Measurements from ENCODE around the gene ARL2BP.
"Not testable (repeated sequence)": the region's sequence is repeated elsewhere in the genome, so short reads cannot be mapped to it uniquely, and the experiment has no call there.

Gene ARL2BP

DNA sequence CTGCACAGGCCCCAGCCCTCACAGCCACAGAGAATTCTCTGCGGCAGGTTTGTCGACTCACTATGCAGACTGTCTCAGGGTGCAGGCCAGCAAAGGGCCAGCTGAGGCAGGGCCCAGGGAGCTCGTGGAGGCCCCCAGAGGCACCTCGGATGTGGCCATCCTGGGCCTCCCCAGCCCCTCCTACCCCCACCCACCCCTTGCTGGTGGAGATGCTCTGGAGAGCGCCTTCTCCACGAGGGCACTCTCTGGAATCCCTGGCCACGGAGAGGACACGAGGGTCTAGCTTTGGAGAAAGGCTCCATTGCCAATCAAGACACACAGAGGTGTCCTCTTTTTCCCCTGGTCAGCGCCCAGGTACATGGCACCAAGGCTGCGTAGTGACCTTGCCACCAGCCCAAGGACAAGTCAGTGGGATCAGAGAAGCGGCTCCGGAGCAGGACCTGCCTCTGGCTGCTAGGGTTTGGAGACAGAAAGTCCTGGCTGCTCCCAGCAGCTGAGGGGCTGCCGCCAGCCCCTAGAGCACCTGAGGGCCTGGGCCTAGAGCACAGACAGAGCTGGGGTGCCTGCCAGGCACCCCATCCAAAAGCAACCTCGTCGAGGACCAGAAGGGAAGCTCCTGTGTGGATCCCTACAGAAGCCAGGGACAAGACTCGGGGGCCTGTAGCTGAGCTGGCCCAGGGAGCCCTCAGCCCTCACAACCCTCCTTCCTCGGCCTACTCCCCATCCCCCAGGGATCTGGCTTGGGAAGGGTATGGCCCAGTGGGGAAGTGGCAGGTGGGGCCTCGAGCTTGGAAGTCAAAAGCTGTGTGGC lies 18.7 kb downstream of the ARL2BP start:
- no peak for DNase-seq (ENCODE audit: low spot score)

DNA sequence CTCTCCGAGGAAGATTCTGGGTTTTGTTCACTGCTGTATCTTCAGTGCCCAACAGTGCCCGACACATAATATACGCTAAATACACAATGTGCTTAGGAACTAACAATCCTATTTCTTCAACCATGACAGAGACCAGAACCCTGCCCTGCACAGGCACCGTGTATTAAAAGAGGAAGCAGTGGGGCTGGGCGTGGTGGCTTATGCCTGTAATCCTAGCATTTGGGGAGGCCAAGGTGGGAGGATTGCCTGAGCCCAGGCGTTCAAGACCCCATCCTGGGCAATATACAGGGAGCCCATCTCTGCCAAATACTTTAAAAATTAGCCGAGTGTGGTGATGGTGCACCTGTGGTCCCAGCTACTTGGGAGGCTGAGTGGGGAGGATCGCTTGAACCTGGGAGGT lies 19.3 kb downstream of the ARL2BP start:
- no peak for DNase-seq (ENCODE audit: low spot score)

DNA sequence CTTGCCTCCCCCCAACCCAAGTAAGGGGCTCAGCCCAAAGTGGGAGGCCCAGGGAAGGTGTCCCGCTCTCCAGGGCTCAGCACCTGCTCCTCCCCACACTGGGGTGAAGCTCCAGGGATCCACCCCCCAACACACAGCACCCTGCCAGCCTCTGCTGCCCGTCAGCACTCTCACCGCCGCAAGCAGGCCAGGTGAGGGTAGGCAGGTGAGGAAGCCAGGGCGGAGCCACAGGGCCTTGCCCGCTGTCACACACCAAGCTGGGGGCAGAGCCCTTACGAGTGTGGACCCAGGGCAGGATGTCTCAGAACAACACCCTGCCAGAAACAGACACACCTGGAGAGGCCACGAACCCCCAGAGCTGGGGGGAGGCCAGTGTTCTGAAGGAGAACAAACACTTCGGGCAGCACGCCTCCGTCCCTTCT lies 19.9 kb downstream of the ARL2BP start:
- DNase-seq (ENCODE audit: low spot score) = no peak

DNA sequence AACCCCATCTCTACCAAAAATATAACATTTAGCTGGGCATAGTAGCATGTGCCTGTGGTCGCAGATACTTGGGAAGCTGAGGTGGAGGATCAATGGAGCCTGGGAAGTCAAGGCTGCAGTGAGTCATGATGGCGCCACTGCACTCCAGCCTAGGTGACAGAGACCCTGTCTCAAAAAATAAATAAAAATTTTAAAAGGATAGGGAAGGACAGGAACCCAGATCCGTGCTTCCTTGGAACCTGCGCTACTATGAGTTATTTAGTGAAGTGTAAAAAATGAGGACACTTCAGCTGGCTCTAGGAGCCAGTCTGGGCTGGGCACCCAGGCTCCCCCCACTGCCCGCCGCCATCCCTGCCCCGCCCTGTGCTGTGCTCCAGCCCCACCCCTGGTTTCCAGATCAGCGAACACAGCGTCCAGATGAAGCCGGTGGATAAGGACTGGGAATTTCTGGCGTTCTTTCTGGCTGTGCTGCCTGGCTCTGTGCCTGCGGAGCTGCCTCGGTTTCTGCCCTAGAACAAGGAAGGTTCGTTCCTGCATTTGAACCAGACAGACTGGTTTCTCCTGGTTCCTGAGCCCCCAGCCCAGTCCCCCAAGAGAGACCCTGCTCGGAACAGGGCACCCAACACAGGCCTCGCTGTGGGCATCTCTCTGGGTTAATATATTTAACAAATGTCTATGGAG lies 20.9 kb downstream of the ARL2BP start:
- DNase-seq (ENCODE audit: low spot score) = no peak

DNA sequence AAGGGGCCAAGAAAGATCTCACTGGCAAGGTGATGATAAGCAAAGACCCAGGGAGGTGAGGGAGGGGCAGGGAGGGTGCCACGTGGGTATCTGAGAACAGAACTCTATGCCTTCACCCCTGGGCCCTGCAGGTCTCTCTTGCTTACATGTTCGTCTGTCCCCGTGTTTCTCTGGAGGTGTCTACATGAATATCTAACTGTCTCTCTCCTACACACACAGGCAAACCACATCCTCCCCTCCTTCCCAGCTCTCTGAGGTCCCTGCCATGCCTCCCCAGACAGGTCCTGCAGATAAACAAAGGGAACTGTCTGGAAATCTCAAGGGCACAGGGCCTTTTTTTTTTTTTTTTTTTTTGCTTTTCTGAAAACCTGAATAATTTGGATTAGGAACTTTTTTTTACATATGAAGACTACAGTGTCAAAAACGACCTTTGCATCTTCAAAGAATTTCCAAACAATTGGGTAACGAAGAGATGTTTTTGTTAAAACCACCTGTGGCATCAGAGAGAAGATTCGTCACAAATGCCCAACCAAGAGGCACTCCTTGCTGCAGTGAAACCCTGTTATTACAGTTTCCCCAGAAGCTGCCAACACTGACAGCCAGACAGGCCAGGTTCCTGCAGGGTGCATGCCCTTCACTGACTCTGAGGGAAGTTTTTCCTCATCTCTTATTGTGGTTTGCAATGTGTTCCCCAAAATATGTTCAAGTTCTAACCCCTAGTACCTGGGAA lies 21.6 kb downstream of the ARL2BP start:
- DNase-seq (ENCODE audit: low spot score) = peak; percentile 33

DNA sequence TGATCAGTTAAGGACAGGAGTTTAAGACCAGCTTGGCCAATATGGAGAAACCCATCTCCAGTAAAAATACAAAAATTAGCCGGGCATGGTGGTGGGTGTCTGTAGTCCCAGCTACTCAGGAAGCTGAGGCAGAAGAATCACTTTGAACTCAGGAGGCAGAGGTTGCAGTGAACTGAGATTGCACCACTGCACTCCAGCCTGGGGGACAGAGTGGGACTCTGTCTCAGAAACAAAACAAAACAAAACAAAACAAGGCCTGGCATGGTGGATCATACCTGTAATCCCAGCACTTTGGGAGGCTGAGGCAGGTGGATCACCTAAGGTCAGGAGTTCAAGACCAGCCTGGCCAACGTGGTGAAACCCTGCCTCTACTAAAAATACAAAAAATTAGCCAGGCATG lies 22.3 kb downstream of the ARL2BP start:
- not testable (repeated sequence) for DNase-seq (ENCODE audit: low spot score)

DNA sequence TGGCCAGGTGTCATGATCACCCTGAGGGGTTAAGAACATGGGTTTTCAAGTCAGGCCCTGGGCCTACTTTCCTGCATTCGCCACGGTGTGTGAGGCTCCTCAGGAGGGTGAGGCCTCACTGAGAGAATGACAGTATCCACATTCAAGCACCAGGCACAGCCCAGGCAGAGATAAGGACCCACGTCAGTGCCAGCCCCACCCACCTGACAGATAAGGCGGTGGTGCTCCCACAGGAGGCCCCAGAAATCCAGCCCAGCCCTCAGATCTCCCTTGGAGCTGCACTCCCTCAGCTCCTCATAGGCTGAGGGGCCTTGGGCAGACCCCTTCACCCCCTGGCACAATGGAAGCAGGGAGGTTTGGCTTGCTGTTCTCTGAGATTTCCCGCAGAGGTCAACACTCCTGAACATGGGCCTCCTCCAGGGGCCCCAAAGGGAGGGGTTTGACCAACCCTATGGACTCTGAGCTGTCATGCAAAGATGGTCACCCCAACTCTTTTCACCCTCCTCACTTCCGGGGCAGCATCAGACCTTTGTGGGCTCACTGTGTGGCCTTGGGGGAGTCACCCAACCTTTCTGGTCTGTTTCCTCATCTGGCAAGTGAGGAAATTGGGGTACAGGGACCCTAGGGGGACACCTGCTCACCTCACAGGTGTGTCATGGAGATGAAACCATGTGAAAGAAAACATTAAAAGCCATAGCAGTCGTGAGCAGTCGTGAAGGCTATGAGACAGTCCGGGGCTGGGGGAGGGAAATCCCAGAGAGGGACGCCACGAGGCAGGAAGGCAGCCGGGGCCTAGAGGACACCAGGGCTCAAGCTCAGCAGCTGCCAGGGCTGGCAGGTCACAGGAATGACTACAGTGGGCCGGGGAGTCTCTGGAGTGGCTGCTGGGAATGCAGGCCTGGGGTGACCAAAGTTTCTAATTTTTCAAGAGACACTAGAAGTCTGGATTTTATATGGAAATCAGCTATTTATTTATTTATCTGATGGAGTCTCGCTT lies 24.0 kb downstream of the ARL2BP start:
- no peak for DNase-seq (ENCODE audit: low spot score)

DNA sequence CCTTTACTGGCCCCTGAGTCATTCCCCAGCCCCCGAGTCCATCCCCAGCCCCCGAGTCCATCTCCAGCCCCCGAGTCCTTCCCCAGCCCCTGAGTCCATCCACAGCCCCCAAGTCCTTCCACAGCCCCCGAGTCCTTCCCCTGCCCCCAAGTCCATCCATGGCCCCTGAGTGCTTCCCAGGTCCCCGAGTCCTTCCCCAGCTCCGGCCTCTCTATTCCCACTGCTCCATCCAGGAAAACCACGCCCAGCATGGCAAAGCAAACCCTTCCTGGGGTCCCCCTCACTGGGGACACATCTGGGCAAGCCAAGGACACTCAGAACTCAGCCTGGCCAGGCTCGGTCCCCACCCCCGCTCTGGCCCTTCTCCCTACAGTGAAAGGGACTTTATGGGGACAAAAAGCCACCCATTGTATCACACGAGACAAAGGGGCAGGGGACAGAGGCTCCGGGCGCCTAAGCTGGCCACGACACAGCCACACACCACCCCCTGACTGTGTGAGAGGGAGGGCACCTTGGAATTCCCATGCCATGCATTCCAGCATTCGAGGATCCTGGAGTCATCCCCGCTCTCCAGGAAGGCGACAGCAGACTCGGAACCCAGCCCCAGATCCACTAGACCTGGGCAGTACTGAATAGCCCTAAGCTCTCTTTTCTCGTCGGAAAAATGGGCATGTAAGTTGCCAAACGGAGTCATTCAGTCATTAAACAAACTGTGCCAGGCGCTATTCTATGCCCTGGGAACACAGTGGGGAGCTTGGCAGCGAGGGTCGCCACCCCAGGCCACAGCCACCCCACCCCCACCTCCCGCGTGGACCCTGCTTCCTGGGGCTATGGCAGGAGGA lies 25.4 kb downstream of the ARL2BP start:
- DNase-seq (ENCODE audit: low spot score) = no peak

DNA sequence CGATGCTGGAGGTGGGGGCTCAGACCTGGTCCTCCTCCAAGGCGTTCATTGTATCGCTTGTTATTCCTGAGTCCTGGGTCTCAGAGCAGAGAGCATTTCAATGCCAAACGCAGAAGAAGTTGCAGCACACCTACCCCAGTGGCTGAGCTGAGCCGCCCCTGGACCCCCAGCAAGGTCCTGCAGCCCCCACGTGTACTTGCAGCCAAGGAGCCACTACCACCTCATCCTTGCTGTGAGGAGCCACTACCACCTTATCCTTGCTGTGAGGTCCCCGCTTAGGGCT lies 25.9 kb downstream of the ARL2BP start:
- no peak for DNase-seq (ENCODE audit: low spot score)

DNA sequence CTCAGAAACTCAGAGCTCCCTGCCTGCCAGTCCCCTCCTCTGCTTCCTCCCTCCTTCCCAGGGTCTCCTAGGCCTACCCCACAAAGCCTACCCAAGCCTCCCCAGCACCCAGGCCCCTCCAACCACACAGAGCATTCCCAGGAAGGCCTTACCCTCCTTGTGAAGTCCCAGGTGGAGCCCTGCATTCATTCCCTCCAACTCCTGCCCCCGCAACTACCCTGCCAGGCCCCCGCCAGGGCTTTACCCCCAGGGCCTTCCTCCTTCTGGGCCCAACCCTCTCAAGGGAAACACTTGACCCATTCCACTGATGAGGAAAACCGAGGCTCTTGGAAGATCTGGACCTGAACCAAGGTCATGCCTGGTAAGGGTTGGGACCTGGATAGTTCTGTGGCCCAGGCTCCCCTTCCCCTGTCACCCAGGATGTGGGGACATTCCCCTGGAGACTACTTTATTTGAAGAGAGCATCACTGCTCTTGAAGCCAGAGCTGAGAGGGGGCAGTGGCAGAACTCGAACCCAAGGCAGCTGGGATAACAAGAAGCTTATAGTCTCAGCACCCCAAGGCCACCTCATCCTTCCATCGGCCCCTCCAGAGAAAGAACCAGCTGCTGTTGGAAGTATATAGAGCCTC lies 26.9 kb downstream of the ARL2BP start:
- DNase-seq (ENCODE audit: low spot score) = no peak

DNA sequence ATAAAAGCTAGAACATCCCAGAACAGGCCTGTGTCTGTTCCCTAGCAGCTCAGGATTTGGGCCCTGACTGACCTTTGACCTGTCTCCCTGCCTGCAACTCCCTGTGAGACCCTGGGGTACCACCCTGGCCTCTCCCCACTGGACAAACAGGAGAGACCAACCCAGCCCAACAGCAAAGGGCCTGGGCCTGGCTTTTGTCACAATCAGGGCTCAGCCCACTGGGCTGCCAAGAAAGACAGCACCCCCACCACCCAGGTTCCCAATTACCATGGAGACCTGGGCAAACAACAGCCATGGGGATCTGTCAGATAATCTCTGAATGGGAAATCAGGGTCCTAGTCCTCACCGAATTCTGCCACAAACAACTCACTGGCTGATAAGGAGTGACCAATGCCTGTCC lies 28.3 kb downstream of the ARL2BP start:
- DNase-seq (ENCODE audit: low spot score) = no peak

DNA sequence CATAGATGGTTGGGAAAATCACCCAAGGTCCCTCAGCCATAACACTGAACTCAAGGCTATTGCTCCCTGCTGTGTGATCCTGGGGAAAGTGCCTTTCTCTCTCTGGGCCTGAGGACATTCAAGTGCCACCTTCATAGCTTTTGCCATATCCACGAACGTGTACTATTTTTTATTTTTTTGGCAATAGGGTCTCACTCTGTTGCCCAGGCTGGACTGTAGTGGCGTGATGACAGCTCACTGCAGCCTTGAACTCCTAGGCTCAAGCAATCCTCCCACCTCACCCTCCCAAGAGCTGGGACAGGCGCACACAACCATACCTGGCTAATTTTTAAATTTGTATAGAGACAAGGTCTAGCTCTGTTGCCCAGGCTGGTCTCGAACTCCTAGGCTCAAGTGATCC lies 28.8 kb downstream of the ARL2BP start:
- DNase-seq (ENCODE audit: low spot score) = no peak

DNA sequence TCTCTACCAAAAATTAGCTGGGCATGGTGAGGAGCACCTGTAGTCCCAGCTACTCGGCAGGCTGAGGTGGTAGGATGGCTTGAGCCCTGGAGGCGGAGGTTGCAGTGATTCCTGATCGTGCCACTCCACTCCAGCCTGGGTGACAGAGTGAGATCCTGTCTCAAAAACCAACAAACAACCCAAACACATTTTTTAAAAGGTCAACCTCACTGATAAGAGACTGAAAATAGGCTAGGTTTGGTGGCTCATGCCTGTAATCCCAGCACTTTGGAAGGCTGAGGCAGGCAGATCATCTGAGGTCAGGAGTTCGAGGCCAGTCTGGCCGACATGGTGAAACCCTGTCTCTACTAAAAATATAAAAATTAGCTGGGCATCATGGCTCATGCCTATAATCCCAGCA lies 30.9 kb downstream of the ARL2BP start:
- not testable (repeated sequence) for DNase-seq (ENCODE audit: low spot score)

DNA sequence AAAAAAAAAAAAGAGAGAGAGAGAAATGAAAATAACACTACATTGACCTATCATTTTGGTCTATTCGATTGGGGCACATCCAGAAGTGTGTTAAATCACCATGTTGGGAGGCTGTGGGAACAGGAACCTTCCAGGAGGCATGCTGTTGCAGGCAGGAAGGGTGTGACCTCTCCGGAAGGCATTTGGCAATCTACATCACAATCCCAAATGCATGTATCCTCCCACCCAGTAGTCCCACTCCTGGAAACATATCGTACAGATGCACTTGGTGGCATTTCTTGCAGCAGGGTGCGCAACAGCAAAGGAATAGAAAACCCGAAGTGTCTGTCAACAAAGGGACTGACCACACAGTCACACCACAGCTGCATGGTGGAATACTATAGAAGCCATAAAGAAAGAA lies 31.5 kb downstream of the ARL2BP start:
- no peak for DNase-seq (ENCODE audit: low spot score)

DNA sequence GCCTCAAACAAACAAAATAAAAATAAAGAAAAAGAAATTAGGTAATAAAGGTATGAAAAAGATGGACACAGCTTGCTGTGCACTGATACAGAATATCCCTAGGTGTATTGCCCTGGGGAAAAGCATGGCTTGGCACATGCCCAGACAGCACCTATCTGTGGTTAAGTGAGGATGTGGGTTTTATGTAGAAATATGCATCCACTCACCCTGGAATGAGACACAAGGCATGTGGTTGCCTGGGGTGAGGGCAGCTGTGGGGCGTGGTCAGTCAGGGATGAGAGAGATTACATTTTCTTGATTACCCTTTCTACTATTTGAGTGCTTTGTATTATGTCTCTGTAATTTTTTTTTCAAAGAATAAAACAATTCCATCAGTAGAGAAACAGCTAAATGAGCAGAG lies 32.5 kb downstream of the ARL2BP start:
- peak; percentile 65 for DNase-seq (ENCODE audit: low spot score)

DNA sequence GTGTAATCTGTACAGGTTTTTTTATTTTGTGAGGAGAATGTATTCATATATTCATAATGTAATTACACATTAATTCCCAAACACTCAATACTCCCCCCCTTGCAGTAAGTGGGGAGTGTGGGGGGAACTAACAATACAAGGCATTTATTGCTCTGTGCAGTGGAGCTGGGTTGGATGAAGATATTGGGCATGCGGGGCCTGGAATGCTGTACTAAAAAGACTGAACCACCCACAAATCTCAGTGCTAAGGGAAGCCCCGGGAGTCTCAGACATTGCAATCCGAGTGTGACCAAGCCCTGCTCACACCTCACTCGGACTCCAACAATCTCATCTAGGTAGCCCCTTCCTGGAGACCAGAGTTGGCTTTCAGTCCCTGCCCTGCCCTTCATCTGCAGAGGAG lies 33.4 kb downstream of the ARL2BP start:
- DNase-seq (ENCODE audit: low spot score) = no peak

DNA sequence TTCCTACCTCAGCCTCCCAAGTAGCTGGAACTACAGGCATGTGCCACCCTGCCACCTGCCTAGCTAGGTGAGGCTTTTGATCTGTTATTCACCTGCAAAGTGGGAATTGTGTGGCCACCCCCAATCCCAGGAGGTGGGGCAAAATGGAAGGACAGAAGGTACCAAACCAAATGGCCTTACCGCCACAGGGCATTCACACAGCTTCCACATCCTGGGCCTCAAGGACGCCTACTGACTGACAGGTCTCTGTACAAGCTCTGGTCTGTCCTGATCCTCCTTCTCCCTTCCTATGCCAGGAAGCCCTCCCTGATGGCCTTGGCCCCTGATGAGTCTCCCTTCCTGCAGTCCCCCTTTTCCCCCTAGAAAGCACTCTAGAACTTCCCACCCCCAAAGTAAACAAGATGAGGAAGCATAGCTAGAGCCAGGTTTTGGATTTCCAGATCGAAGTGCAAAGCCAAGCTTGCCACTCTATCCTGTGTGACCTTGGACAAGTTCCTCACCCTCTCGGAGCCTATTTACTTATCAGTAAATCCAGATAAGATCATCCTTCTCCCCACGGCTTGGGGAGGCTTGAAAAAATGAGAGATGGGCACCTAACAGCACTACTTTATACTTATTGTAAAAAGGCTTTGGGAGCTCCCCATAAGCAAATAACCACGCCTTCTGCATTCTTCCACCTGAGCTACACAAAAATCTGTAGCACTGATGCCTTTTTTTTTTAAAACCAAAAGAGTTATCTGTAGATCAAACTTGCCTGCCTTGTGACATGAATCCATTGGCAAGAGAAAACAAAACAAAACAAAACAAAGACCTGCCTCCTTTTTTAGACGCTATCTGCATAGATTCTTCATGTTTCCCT lies 35.0 kb downstream of the ARL2BP start:
- DNase-seq (ENCODE audit: low spot score) = no peak

DNA sequence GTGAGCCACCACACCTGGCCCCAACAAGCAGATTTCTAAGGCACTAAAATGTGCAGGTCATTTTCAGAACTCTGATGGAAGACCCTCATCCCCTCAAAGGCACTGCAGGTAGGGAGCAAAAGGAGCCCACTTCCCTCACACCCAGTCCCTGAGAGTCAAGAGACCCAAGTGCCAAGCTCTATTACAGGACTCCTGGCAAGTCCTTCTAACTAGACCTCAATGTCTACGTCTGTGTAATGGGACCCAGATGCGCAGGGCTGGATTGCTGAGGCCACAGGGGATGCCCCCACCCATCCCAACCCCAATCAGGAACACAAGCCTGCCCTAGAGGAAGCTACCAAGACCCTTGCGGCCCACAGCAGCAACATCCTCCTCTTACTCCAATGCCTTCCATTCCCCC lies 36.7 kb downstream of the ARL2BP start:
- no peak for DNase-seq (ENCODE audit: low spot score)

DNA sequence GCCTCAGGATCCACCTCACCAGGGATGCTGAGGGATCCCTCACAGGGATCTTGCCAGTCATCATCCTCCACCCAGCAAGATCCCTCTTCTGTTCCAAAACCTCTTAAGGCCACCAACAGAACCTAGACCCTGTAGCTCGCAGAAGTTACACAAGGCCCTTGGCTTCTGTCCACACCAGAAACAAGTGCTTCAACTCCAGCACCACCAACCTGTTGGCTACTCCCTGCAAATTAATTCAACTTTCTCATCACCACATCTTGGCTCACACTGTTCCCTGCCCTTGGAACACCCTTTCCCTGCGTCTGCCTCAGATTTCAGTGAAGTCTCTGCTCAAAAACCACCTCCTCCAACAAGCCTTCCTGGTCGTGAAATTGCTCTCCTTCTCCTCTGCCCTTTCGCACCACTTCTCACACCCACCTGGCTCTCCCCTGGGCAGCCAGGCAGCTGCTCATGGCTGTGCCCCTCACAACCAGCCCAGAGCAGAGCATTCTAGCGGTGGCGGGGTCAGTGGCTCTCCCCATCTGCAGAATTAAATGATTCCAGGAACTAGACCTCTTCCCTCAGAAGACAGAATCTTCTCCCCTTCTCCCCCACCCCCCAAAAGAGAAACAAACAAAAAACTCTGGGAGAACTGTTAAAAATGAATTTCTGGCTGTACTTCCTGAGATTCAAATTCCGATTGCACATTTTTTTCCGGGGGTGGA lies 37.6 kb downstream of the ARL2BP start:
- DNase-seq (ENCODE audit: low spot score) = no peak

Measured in CD4-positive, alpha-beta T cell treated with Interleukin-15 for 4 hours (primary cell).